OCI-LY1 (cell line): ENCODE measurements around the gene CORIN.

Source experiments
- H2AFZ ChIP-seq: fragments of 200-600 bp; sonication (generic), shearing (Covaris generic); 2 replicates; pipeline ENCODE4 v1.6.0; 2014; ENCODE audit warnings: antibody characterized with exemption, mild to moderate bottlenecking, low read length
- H3F3A ChIP-seq: fragments of 200-600 bp; sonication (generic), shearing (Covaris generic); 2 replicates; pipeline ENCODE4 v1.6.0; 2014; ENCODE audit warnings: mild to moderate bottlenecking, antibody characterized with exemption, low read length, moderate library complexity; ENCODE audit not compliant: insufficient read depth
- H3K27ac ChIP-seq: fragments of 200-600 bp; sonication (generic); 2 replicates; pipeline ENCODE4 v1.5.1; 2014; ENCODE audit warnings: low read length, mixed run types, mild to moderate bottlenecking, low read depth; ENCODE audit not compliant: poor library complexity, severe bottlenecking
- H3K27me3 ChIP-seq: fragments of 200-600 bp; sonication (generic); 2 replicates; pipeline ENCODE4 v1.6.0; 2014; ENCODE audit warnings: antibody characterized with exemption, mild to moderate bottlenecking, low read length, moderate library complexity; ENCODE audit not compliant: insufficient read depth
- H3K36me3 ChIP-seq: fragments of 200-600 bp; sonication (generic); 2 replicates; pipeline ENCODE4 v1.6.1; 2014; ENCODE audit warnings: mild to moderate bottlenecking, antibody characterized with exemption, low read length, moderate library complexity, mixed read lengths; ENCODE audit not compliant: insufficient read depth
- H3K4me1 ChIP-seq: fragments of 200-600 bp; sonication (generic); 2 replicates; pipeline ENCODE4 v1.5.1; 2014; ENCODE audit warnings: mild to moderate bottlenecking, low read length, moderate library complexity; ENCODE audit not compliant: insufficient read depth, severe bottlenecking
- H3K4me2 ChIP-seq: fragments of 200-600 bp; sonication (generic), shearing (Covaris generic); 2 replicates; pipeline ENCODE4 v1.6.1; 2014; ENCODE audit warnings: low read length
- H3K4me3 ChIP-seq: fragments of 200-600 bp; sonication (generic); 2 replicates; pipeline ENCODE4 v1.5.1; 2014; ENCODE audit warnings: low read length, low read depth, mild to moderate bottlenecking, mixed read lengths; ENCODE audit not compliant: poor library complexity, severe bottlenecking
- H3K79me2 ChIP-seq: fragments of 200-600 bp; shearing (Covaris generic); 2 replicates; pipeline ENCODE4 v1.6.1; 2016; ENCODE audit warnings: mixed run types, low read length, mixed read lengths; ENCODE audit not compliant: insufficient read depth
- H3K9ac ChIP-seq: fragments of 200-600 bp; sonication (generic), shearing (Covaris generic); 2 replicates; pipeline ENCODE4 v1.6.1; 2014; ENCODE audit warnings: mild to moderate bottlenecking, low read length, mixed read lengths
- H3K9me2 ChIP-seq: fragments of 200-600 bp; sonication (generic), shearing (Covaris generic); 2 replicates; pipeline ENCODE4 v1.6.1; 2014; ENCODE audit warnings: low read depth, mild to moderate bottlenecking, low read length, mixed read lengths
- H3K9me3 ChIP-seq: fragments of 200-600 bp; shearing (Covaris generic); 2 replicates; pipeline ENCODE4 v1.6.1; 2014; ENCODE audit warnings: low read length, mixed read lengths
- H4K20me1 ChIP-seq: fragments of 200-600 bp; sonication (generic), shearing (Covaris generic); 2 replicates; pipeline ENCODE4 v1.6.0; 2016; ENCODE audit warnings: mild to moderate bottlenecking, low read length; ENCODE audit not compliant: insufficient read depth
- CTCF ChIP-seq: fragments of 200-600 bp; sonication (generic), shearing (Covaris generic); IDR thresholded peaks from 2 replicates; pipeline ENCODE4 v1.5.1; 2017; ENCODE audit warnings: mild to moderate bottlenecking, antibody characterized with exemption, low read length, moderate library complexity, mixed read lengths
- EZH2 ChIP-seq: fragments of 200-600 bp; sonication (generic), shearing (Covaris generic); IDR thresholded peaks from 2 replicates; pipeline ENCODE4 v1.8.0; 2017; ENCODE audit warnings: borderline replicate concordance, mixed run types, mild to moderate bottlenecking, antibody characterized with exemption, low read length, moderate library complexity, mixed read lengths

The CORIN gene

GRCh38 chr4:47651231-47651630 lies 186.6 kb downstream of the CORIN start:
- Histone ChIP-seq H3K4me3 (no peak overlapping the region), H3K9me3 (no peaks in the 10 kb centered on the region), H3K9me2 (no peaks in the 10 kb centered on the region), H3K4me1 (no peaks in the 10 kb centered on the region), H3K9ac (no peak overlapping the region), H3K36me3 (no peaks in the 10 kb centered on the region), H4K20me1 (no peaks in the 10 kb centered on the region), H3K79me2 (no peaks in the 10 kb centered on the region), H3F3A (no peaks in the 10 kb centered on the region), H3K27ac (no peak overlapping the region), H3K4me2 (no peak overlapping the region), H3K27me3 (no peaks in the 10 kb centered on the region), H2AFZ (no peak overlapping the region)
- no peak for TF ChIP-seq CTCF
- TF ChIP-seq EZH2: no peak

- no peaks in the 10 kb centered on the region for H3K9me3 ChIP-seq
- no peak overlapping the region for H3K9ac ChIP-seq
- H3K4me2 ChIP-seq: no peak overlapping the region
- H3K4me3 ChIP-seq: no peak overlapping the region
- H3K27ac ChIP-seq: no peak overlapping the region
- H3K36me3 ChIP-seq: no peaks in the 10 kb centered on the region
- no peaks in the 10 kb centered on the region for H3K4me1 ChIP-seq
- H4K20me1 ChIP-seq: no peaks in the 10 kb centered on the region
- no peak overlapping the region for H2AFZ ChIP-seq
- no peaks in the 10 kb centered on the region for H3F3A ChIP-seq
- no peak for TF ChIP-seq EZH2
- no peak for TF ChIP-seq CTCF
- no peaks in the 10 kb centered on the region for H3K9me2 ChIP-seq
- H3K27me3 ChIP-seq: no peaks in the 10 kb centered on the region
- H3K79me2 ChIP-seq: no peaks in the 10 kb centered on the region
Measured at GRCh38 chr4:47650584-47651130, 187.2 kb downstream of the CORIN start.

GRCh38 chr4:47647544-47647943 lies 190.3 kb downstream of the CORIN start:
- Histone ChIP-seq H3K4me3 (no peak overlapping the region), H3K9me3 (no peaks in the 10 kb centered on the region), H3K9me2 (no peaks in the 10 kb centered on the region), H4K20me1 (no peaks in the 10 kb centered on the region), H3K4me1 (no peaks in the 10 kb centered on the region), H3K27me3 (no peaks in the 10 kb centered on the region), H2AFZ (no peak overlapping the region), H3K4me2 (no peak overlapping the region), H3F3A (no peaks in the 10 kb centered on the region), H3K27ac (no peak overlapping the region), H3K79me2 (no peaks in the 10 kb centered on the region), H3K36me3 (no peaks in the 10 kb centered on the region), H3K9ac (no peak overlapping the region)
- TF ChIP-seq CTCF (no peak), EZH2 (no peak)
